IPS DF 6.9 (cell line): ENCODE results near the gene MST1.

ENCODE experiments used
- DNase-seq: peaks from one replicate; pipeline ENCODE4 v3.0.0-alpha.2; 2013; ENCODE audit warnings: low read depth, low spot score
- H3K27ac ChIP-seq: one replicate; pipeline ENCODE4 v1.5.1; 2013; ENCODE audit warnings: low read length, control low read depth
- H3K27me3 ChIP-seq: 2 replicates; pipeline ENCODE4 v1.6.1; 2013; ENCODE audit warnings: mild to moderate bottlenecking, low read length; ENCODE audit not compliant: control insufficient read depth, insufficient read depth
- H3K36me3 ChIP-seq: 2 replicates; pipeline ENCODE4 v1.6.1; 2013; ENCODE audit warnings: low read length; ENCODE audit not compliant: control insufficient read depth, insufficient read depth
- H3K4me1 ChIP-seq: 2 replicates; pipeline ENCODE4 v1.6.1; 2013; ENCODE audit warnings: low read length; ENCODE audit not compliant: control insufficient read depth, insufficient read depth
- H3K4me3 ChIP-seq: 2 replicates; pipeline ENCODE4 v1.5.1; 2013; ENCODE audit warnings: mild to moderate bottlenecking, low read length
- H3K9me3 ChIP-seq: 2 replicates; pipeline ENCODE4 v1.6.1; 2013; ENCODE audit warnings: low read length, inconsistent platforms; ENCODE audit not compliant: control insufficient read depth, insufficient read depth
- WGBS: extraction: QIAGEN DNeasy Blood & Tissue Kit; methylation state at CpG from one replicate; pipeline ENCODE4 v1.1.7; 2013; ENCODE audit warnings: mixed read lengths, missing lambda C conversion rate; ENCODE audit not compliant: insufficient read length, insufficient coverage; 5-methylcytosine and 5-hydroxymethylcytosine counted together

The MST1 gene

DNA sequence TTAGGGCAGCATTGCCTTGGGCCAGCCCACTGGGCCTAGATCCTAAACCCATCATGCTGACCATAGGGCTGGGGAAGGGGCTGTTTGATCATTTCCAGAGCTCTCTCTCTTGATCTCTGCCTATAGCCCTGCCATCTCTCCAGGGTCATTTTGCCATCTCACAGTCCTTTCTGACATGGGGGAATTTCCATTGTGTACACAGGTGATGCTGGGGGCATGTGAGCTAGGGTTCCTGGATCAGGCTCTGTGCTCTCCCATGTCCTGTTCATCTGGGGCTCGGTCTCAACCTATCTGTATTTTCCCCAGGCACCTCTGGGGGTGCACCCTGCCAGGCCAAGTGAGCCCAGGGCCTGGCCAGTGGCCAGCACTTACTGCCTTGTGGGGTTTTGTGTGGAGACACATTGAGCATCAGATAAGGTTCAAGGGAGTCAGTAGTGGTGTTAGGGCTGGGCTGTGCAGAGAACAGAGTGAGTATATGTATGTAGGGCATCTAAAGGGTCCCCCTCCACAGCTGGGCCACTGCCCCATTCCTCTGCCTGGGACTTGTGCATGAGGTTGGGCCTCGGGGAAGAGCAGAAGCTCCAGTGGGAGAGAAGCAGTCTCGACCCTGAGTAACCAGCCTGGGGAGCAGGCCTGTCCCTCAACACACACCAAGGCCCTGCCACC, 40.8 kb downstream of the MST1 start:
- no peak overlapping the region for H3K4me3 ChIP-seq
- DNase-seq: no peak
- no peaks in the 10 kb centered on the region for H3K4me1 ChIP-seq
- no CpG with 5 or more reads among the region's 3 CpGs for WGBS
- H3K27ac ChIP-seq: no peak overlapping the region
- H3K36me3 ChIP-seq: no peaks in the 10 kb centered on the region
- H3K27me3 ChIP-seq: no peaks in the 10 kb centered on the region
- no peaks in the 10 kb centered on the region for H3K9me3 ChIP-seq

DNA sequence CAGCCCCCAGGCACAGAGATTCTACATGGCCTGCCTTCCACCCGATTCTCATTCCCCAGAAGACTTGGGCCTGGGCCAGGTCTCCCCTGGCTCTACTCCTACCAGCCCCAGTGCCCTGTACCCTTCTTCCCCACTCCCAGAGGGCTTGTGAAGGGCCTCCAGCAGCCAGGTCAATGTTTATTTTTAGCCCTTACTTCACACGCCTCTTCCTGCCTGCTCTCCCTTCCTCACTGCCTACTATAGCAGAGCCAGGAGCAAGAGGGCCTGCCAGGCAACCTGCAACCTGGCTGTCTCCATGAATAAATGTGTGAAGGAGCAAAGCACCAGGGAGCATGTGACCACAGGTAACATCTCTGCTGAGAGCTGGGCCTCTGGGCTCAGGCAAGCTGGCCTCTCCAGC, 41.5 kb downstream of the MST1 start:
- H3K27ac ChIP-seq: no peak overlapping the region
- H3K4me3 ChIP-seq: no peak overlapping the region
- H3K4me1 ChIP-seq: no peaks in the 10 kb centered on the region
- DNase-seq: no peak
- no peaks in the 10 kb centered on the region for H3K27me3 ChIP-seq
- H3K9me3 ChIP-seq: no peaks in the 10 kb centered on the region
- H3K36me3 ChIP-seq: no peaks in the 10 kb centered on the region
- no CpG with 5 or more reads among the region's 2 CpGs for WGBS

DNA sequence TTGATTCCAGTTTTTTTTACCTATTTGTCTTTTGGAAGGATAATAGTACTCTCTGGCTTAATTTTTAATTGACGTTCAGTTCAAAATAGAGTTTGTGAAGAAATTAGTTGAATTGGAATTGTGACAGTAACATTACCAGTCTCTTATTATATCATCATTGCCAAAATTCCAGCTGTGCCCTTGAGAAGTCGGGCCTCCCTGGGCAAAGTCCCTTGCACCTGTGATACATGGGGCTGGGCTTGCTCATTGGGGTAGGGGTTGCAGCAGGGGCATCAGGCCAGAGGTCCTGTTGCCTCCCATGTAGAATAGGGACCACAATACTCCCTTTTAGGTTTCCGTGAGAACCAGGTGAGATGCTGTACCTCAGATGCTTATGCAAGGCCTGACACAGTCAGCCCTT, 43.0 kb downstream of the MST1 start:
- H3K36me3 ChIP-seq: no peaks in the 10 kb centered on the region
- no peak for DNase-seq
- no peaks in the 10 kb centered on the region for H3K9me3 ChIP-seq
- H3K4me1 ChIP-seq: no peaks in the 10 kb centered on the region; the same call in 1 of the 2 replicates
- no CpG with 5 or more reads among the region's 3 CpGs for WGBS
- H3K27me3 ChIP-seq: no peaks in the 10 kb centered on the region
- H3K27ac ChIP-seq: no peak overlapping the region
- no peak overlapping the region for H3K4me3 ChIP-seq

DNA sequence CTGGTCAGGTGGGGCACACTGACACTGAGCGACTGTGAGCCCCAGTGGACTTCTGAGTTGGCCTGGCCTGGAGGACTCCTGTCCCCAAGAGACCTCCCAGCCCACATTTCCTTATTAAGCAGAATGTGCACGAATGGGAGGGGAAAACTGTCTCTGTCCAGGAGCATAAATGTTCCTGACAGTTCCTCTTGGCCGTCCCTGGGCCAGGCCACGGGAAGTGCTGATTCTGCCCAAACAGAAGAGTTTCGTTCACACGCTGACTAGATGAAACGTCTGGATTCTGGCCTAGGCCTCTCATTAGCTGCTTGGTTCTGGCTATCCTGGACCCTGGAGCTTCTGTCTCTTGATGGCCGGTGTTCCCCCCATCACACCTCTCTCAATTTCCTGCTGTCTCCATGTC, 44.6 kb downstream of the MST1 start:
- H3K36me3 ChIP-seq: no peaks in the 10 kb centered on the region
- H3K4me3 ChIP-seq: no peak overlapping the region
- no peaks in the 10 kb centered on the region for H3K27me3 ChIP-seq
- H3K9me3 ChIP-seq: no peaks in the 10 kb centered on the region
- DNase-seq: no peak
- no CpG with 5 or more reads among the region's 8 CpGs for WGBS
- H3K4me1 ChIP-seq: no peaks in the 10 kb centered on the region; the same call in 1 of the 2 replicates
- no peak overlapping the region for H3K27ac ChIP-seq

DNA sequence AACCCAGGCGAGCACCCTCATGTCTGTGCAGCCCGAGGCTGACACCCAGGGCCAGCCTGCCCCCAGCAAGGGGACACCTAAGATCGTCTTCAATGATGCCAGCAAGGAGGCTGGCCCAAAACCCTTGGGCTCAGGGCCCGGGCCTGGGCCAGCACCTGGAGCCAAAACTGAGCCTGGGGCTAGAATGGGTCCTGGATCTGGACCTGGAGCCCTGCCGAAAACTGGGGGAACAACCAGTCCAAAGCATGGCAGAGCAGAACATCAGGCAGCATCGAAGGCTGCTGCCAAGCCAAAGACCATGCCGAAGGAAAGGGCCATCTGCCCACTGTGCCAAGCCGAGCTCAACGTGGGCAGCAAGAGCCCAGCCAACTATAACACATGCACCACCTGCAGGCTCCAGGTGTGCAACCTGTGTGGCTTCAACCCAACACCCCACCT, 46.5 kb downstream of the MST1 start:
- Histone ChIP-seq H3K9me3 (no peaks in the 10 kb centered on the region), H3K4me1 (no peaks in the 10 kb centered on the region; the same call in 1 of the 2 replicates), H3K36me3 (no peaks in the 10 kb centered on the region), H3K4me3 (no peak overlapping the region), H3K27me3 (no peaks in the 10 kb centered on the region), H3K27ac (no peak overlapping the region)
- no CpG with 5 or more reads among the region's 9 CpGs for WGBS
- DNase-seq: no peak

DNA sequence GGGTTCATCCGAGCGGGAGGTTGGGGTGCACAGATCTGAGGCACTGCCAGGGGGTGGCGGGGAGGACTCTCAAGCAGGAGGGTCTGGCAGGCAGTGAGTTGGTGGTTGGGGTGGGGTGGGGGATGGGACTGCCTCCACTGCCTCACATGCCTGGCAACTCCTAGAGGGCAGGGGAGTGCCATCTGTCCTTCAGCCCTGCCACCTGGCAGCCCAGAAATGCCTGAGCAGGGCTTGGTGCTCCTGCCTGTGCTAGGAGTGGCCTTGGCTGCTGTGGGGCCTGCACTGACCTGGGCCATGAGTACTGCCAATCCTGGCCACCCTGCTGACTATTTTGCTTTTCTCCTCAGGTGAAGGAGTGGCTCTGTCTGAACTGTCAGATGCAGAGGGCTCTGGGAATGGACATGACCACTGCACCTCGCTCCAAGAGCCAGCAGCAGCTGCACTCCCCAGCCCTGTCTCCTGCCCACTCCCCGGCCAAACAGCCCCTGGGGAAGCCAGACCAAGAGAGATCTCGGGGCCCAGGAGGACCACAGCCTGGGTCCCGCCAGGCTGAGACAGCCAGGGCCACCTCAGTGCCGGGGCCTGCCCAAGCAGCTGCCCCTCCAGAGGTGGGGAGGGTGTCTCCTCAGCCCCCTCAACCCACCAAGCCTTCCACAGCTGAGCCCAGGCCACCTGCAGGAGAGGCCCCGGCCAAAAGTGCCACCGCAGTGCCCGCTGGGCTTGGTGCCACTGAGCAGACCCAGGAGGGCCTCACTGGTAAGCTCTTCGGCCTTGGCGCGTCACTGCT, 47.2 kb downstream of the MST1 start:
- H3K4me1 ChIP-seq: no peaks in the 10 kb centered on the region; the same call in 1 of the 2 replicates
- no peaks in the 10 kb centered on the region for H3K27me3 ChIP-seq
- H3K9me3 ChIP-seq: no peaks in the 10 kb centered on the region
- WGBS: no CpG with 5 or more reads among the region's 14 CpGs
- H3K27ac ChIP-seq: no peak overlapping the region
- H3K36me3 ChIP-seq: no peaks in the 10 kb centered on the region
- DNase-seq: no peak
- no peak overlapping the region for H3K4me3 ChIP-seq

DNA sequence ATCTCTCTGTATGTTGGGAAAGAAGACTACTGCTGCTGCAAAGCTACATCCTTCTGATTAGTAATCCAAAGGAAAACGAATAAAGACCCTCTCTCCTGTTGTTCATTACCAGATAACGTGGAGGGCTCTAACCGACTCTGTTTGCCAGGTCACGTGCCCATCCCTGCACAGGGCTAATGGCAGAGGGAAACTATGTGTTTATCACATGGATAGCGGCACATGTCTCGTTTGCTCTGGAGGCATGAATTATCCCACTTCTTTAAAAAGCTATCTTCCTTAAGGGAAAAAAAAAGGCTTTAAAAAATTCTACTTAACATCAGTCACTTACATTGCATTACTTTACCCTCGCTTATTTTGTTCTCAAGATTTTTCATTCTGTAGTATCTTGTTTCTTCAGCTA, 48.0 kb downstream of the MST1 start:
- Histone ChIP-seq H3K9me3 (no peaks in the 10 kb centered on the region), H3K36me3 (no peaks in the 10 kb centered on the region), H3K27ac (no peak overlapping the region), H3K4me1 (no peaks in the 10 kb centered on the region; the same call in 1 of the 2 replicates), H3K27me3 (no peaks in the 10 kb centered on the region), H3K4me3 (no peak overlapping the region)
- no CpG with 5 or more reads among the region's 7 CpGs for WGBS
- DNase-seq: no peak

DNA sequence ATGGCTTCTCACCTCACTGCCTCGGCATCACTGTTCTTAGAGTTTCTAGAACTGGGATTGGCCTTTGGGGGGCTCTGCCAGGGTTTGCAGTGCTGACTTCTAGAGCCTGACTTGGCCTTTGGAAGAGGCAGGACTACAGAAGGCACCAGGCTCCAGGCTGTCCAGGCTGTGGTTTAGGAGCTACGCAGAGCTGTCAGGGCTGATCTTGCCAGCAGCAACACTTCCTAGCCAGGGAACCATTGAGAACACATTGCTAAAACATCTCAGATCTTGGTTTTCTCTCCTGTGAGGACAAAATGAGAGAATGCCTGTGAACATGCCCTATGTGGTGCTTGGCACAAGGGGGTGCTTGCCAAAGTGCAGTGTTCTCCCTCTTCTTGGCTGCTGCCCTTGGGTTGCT, 49.7 kb downstream of the MST1 start:
- Histone ChIP-seq H3K4me1 (no peaks in the 10 kb centered on the region; the same call in 1 of the 2 replicates), H3K9me3 (no peaks in the 10 kb centered on the region), H3K27me3 (no peaks in the 10 kb centered on the region), H3K27ac (no peak overlapping the region), H3K36me3 (no peaks in the 10 kb centered on the region), H3K4me3 (no peak overlapping the region; the same call in 1 of the 2 replicates)
- DNase-seq: no peak
- WGBS: no CpG with 5 or more reads among the region's 2 CpGs

DNA sequence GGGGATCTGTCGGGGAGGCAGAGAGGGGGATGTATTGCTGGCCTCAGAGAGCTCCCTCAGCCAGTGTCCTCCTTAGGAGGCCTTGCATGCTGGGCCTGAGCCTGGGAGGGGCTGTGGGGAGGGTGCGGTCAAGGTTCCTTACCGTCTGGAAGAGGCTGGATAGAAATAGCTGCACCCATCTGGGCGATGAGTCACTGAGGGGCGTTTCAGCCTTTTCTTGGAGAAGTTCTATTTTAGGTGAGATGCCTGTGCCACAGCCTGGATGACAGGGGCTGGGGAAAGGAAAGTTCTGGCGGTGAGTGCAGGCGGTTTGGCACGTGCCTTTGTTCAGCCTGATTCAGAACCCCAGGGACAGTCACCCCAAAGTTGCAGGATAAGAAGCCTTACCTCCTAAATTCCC, 50.8 kb downstream of the MST1 start:
- Histone ChIP-seq H3K36me3 (no peaks in the 10 kb centered on the region), H3K27me3 (no peaks in the 10 kb centered on the region), H3K9me3 (no peaks in the 10 kb centered on the region), H3K27ac (no peak overlapping the region), H3K4me3 (no peak overlapping the region), H3K4me1 (no peaks in the 10 kb centered on the region; the same call in 1 of the 2 replicates)
- DNase-seq: no peak
- no CpG with 5 or more reads among the region's 8 CpGs for WGBS

DNA sequence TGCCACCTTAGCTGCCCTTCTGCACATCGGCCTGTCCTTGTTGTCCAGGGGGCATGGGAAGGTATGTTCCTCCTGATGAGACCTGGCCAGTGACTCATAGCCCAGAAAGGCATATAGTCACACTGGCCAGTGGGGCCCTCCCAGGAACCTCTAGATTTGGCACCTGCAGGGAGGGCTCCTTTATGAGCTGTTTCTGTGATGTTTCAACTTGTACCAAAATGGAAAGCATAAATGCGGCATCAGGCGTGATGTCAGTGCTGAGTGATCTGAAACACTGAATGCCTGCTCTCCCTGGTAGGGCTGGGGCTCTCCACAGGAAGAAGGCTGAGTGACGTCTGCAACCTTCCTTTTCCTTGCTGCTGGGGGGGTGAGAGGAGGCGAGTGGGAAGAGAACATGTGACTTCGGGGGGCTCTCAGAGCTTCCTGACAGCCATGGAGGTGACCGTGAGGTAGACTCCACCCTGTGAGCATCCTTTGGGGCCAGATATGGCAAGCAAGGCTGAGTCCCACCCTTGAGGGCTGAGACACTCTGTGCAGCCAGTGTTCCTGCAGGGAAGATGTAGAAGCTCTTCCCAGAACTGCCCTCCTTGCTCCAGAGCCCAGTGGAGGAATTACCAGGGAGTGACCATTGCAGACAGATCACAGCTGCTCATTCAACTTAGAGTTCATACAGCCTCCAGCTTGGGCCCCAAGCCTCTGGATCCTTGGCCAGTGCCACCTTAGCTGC, 52.2 kb downstream of the MST1 start:
- no peaks in the 10 kb centered on the region for H3K36me3 ChIP-seq
- H3K4me3 ChIP-seq: no peak overlapping the region
- DNase-seq: no peak
- H3K9me3 ChIP-seq: no peaks in the 10 kb centered on the region
- H3K4me1 ChIP-seq: no peaks in the 10 kb centered on the region
- WGBS: no CpG with 5 or more reads among the region's 7 CpGs
- no peak overlapping the region for H3K27ac ChIP-seq
- H3K27me3 ChIP-seq: no peaks in the 10 kb centered on the region
